DMS79 treated with DMSO at 0.1 percent for 48 hours (cell line): Measurements from ENCODE around the gene COL17A1.

Experiments
- DNase-seq: peaks from one replicate; lab custom pipeline; 2025; lab: John Stamatoyannopoulos, UW

The COL17A1 gene

GRCh38 chr10:104085801-104086400 lies at the start of gene COL17A1:
Gene COL17A1, minus strand, starts transcription at chr10:104085880. Its CDS starts 5,207 bp downstream, at chr10:104080673.
- DNase-seq, result no peak

GRCh38 chr10:104130041-104130440 lies 44.4 kb upstream of the COL17A1 start:
- DNase-seq, result no peak

- no peak for DNase-seq
These were observed 42.5 kb upstream of the COL17A1 start for GRCh38 chr10:104128214-104128613.

DNA sequence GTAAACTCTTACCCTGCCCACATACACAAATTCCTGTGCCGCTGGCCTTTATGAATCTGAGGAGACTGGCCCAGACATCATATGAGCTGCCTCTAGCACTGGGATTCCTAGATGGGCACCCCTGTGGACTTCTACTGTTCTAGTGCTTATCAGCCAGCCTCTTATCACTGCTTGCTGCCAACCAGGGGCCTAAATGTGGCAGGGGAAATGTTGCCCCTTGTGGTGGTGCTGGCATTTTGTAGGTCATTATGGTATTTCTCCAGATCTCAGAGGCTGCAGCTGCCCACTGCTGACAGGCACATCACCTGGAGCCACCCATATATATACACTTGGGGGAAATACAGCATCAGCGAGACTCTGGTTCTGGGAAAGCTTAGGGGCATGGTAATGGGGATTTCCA lies 41.7 kb upstream of the COL17A1 start:
- no peak for DNase-seq

- peak; percentile 1 for DNase-seq
These were observed 37.7 kb upstream of the COL17A1 start for GRCh38 chr10:104123397-104123796.

GRCh38 chr10:104122225-104123107 lies 36.8 kb upstream of the COL17A1 start:
- peak; percentile 23 for DNase-seq

DNA sequence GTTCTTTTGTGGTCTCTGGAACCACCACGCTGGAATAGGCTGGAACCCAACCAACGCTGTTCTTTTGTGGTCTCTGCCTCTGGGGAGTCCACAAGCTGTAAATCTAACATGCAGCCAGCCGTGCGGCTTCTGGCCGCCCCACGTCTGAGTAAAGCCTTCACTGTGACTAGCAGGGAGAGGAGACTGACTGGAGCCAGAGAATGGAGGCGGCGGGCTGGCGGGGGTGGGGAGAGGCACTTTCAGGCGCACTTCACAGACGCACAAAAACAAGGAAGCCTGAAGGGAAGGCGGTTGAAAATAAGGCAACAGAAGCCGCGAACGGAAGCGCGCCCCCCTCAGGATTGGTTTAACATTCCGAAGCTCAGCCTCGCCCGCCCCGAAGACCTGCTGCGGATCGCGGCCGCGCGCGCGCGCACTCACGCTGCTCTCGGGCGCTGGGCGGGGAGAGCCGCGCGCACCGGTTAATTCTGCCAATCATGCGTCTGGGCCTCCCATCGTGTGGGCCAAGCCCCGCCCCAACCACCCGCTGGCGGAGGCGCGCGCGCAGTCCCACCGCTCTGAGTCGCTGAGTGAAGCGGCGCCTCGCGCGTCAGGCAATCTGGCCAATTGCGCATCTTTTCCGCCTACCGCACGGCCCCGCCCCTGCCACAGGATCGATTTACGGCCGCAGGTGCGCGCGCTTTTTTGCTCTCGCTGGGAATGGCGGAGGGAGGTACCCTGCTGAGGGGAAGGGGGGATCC lies 36.0 kb upstream of the COL17A1 start, which contains the start of gene SFR1:
Gene SFR1, plus strand, starts transcription at position 687 of the 740 bp plus-strand sequence. Its CDS starts 13 bp downstream, at position 700.
- DNase-seq, result peak; percentile 79

DNA sequence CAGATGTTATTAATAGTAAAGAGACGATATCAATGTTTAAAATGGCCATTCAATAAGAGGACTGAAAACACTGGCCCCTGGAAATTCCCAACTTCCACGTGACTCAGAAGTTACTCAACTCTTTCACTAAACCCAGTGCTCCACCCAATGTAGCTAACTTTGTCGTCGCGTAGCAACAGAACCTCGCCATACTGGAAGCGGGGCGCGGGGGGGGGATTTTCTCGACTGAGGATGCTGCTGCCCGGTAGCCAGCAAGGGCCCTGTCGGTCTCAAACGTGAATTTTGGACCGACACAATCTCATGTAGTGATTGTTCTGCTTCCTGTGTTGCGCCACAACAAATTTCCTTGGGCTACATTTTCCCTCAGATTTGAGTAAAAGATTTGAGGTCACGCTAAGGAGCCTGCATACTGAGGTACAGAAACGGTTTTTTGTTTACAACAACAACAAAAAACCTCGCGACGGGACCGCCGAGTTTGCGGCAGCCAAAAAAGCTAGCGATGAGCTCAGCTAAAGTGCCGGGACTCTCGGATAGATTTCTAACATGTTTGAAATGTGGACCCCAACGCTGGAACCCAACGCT lies 35.3 kb upstream of the COL17A1 start:
- DNase-seq, result peak; percentile 3

DNA sequence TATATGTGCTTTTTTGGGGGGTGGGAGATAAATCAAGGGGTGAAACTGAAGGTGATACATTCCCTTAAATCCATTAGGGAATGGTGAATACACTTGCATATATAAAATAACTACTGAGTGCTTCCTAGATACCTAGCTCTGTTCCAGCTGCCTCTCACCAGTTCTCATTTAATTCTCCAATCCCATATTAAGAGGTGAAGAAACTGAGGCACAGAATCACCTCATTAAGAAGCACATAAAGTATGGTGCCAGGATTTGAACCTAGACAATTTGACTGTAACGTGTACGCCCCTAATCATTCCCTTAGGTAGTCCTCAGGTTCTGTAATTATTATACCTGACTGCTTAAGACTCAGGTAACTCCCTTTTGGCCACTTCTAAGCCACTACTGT lies 34.8 kb upstream of the COL17A1 start:
- no peak for DNase-seq

GRCh38 chr10:104119996-104120395 lies 34.3 kb upstream of the COL17A1 start:
- no peak for DNase-seq

- peak; percentile 78 for DNase-seq
These were observed 32.2 kb upstream of the COL17A1 start for GRCh38 chr10:104117839-104118323.

GRCh38 chr10:104113376-104113956 lies 27.8 kb upstream of the COL17A1 start:
- no peak for DNase-seq

DNA sequence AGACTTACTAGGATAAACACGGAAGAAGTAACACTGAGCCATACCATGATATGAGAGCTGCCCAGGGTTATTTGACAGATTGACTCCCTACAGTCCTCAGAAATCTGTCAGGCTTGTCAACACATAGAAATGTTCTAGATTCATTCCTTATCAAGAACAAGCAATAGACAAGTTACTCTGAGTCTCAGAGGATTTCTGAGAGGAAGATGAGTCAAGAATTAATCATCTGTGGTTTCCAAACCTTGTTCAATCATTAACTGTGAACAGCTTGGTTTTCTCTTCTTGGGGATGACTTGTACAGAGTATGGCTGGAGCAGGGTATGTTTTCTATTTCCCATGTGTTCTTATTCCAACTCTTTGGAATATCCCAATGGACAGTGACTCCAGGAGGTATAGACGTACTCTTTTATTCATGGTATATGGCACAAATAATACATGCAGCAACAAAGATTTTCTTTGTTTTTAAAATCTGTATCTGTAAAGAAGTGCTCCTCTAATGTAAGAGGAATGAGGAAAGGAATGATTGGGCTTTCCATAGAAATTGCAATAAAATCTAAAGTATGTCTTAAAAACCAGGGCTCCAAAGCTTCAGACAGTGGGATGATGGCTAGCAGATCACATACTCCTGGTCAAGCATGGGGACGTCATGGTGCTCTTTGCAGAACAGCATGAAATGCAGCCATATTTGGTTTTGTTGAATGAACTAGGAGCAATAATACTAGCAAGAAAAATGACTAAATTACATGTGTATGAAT lies 24.4 kb upstream of the COL17A1 start:
- no peak for DNase-seq

- DNase-seq, result no peak
These were observed 19.2 kb upstream of the COL17A1 start for GRCh38 chr10:104104926-104105325.

- no peak for DNase-seq
These were observed 18.7 kb upstream of the COL17A1 start for GRCh38 chr10:104104418-104104817.

DNA sequence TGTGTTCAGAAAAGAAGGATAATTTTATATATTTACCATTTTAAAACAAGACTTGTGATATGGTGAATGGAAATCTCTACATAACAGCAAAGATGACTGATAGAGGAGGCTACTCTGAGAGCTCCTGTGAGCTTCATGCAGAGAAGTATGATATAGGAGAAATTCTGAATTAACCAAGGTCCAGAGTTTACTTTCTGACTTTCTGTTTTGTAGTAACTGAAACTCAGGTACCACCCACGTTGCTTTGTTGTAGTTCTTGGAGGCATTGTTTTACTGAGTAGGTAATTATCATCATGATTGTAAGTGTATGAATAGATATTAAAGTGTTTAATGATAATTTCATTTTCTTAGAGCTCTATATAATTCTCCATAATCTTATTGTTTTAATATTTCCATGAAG lies 18.3 kb upstream of the COL17A1 start:
- no peak for DNase-seq

- DNase-seq, result no peak
These were observed 16.2 kb upstream of the COL17A1 start for GRCh38 chr10:104101902-104102301.

DNA sequence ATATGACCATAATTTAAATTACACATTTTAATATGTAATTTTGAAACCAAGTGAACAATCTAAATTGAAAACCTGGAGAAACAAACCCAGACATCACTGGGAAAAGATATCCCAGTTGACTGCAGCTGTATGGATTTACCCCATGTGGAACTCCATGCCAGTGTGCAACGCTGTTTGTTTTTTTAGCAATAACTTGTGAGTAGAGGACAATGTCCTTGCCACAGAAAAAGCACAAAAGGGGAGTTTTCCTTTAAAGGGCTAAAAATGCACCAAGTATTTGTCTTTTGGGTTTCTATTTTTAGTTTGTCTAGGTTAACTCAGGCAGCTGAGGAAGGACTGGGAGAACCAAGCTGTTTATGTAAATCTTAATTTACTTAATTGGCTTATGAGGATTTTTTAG lies 15.1 kb upstream of the COL17A1 start:
- DNase-seq, result no peak

GRCh38 chr10:104099941-104100340 lies 14.3 kb upstream of the COL17A1 start:
- DNase-seq, result no peak

DNA sequence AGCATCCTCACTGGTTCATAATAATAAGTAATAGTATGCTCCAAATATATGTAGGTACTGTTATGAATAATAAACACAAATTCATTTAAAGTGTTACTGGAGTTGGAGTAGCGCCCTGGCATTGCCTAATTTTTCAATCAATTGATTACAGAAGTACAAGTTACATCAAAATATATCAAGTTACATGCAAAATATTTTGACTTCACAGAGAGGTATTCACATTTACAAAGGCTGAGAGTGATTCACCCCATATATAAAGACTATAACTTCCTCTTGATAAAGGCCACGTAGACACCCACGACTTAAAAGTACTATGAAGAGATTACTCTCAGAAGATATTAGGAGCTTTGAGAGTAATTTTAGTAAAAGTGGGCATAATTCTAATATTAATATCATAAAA lies 13.6 kb upstream of the COL17A1 start:
- no peak for DNase-seq

- no peak for DNase-seq
These were observed 12.8 kb upstream of the COL17A1 start for GRCh38 chr10:104098358-104098925.
